Lung (tissue), 12 donors: Measurements from ENCODE around the gene TOM1L2. TPM values are rescaled to one million over a fixed set of nuclear protein-coding genes. Genes with fewer than 3 reads are reported as not detected.
A peak's percentile ranks its signal among the peaks of the same experiment; 100 is the strongest.

Source experiments
- ATAC-seq: fragments of 200-7000 bp; cut with Tn5 transposase; one replicate; pipeline ENCODE4 v1.9.1; 2020; ENCODE audit warnings: moderate number of reproducible peaks; ENCODE audit not compliant: insufficient read depth, low FRiP score
- DNase-seq, 3 donors: peaks; one replicate each; pipeline ENCODE4 v3.0.0-alpha.2; 2013 to 2017
- H3K27ac ChIP-seq, 2 donors: one replicate each; pipeline ENCODE4 v1.5.1; 2013; ENCODE audit warnings: mild to moderate bottlenecking in 2 of 2, moderate library complexity in 2 of 2, control low read depth in 1 of 2, inconsistent platforms in 1 of 2, low read depth in 1 of 2, low read length in 1 of 2
- H3K27me3 ChIP-seq, 3 donors: one replicate each; pipeline ENCODE4 v1.5.1; 2013; ENCODE audit warnings: low read length in 2 of 3; ENCODE audit not compliant: control insufficient read depth in 3 of 3, insufficient read depth in 3 of 3
- H3K36me3 ChIP-seq, 4 donors: one replicate each; pipeline ENCODE4 v1.5.1; 2013; ENCODE audit warnings: low read length in 4 of 4, mild to moderate bottlenecking in 1 of 4, moderate library complexity in 1 of 4; ENCODE audit not compliant: control insufficient read depth in 4 of 4, insufficient read depth in 4 of 4
- H3K4me1 ChIP-seq, 5 donors: one replicate each; pipeline ENCODE4 v1.5.1; 2013; ENCODE audit warnings: low read length in 5 of 5, mild to moderate bottlenecking in 2 of 5, moderate library complexity in 1 of 5; ENCODE audit not compliant: control insufficient read depth in 5 of 5, insufficient read depth in 5 of 5
- H3K4me3 ChIP-seq: one replicate; pipeline ENCODE4 v1.5.1; 2013; ENCODE audit warnings: mild to moderate bottlenecking, control low read depth, moderate library complexity
- H3K9ac ChIP-seq, 2 donors: one replicate each; pipeline ENCODE4 v1.5.1; 2013; ENCODE audit warnings: low read length in 2 of 2, control low read depth in 1 of 2; ENCODE audit not compliant: insufficient read depth in 1 of 2
- H3K9me3 ChIP-seq, 4 donors: one replicate each; pipeline ENCODE4 v1.5.1; 2013; ENCODE audit warnings: low read length in 3 of 4, mild to moderate bottlenecking in 1 of 4, moderate library complexity in 1 of 4; ENCODE audit not compliant: control insufficient read depth in 4 of 4, insufficient read depth in 3 of 4
- CTCF ChIP-seq: IDR thresholded peaks from 2 replicates; pipeline ENCODE4 v1.5.1; 2012; ENCODE audit warnings: mild to moderate bottlenecking; ENCODE audit errors: control extremely low read depth, extremely low read depth
- WGBS, 2 donors: extraction: QIAGEN DNeasy Blood & Tissue Kit; methylation state at CpG; one replicate each; pipeline ENCODE4 v1.1.7; 2013; 5-methylcytosine and 5-hydroxymethylcytosine counted together
- polyA plus RNA-seq, 2 donors: library from polyadenylated mRNA; stranded (reverse); fragments of 200-250 nt; gene quantifications; one replicate each; pipeline ENCODE4 v1.2.1, GENCODE V29; 2013
- total RNA-seq, 2 donors: library from RNA; depleted of rRNA in 1 of 2; stranded (reverse); fragments of >200 nt in 1 of 2; gene quantifications; one replicate each; pipeline ENCODE4 v1.2.1, GENCODE V29; 2014 to 2021
- donor health status: control.
- donor health status: control.
- donor health status: Bipolar disorder and iron deficiency.
- donor health status: healthy.
- donor health status: DM: yes; HTN: yes; CAD: no.

Gene TOM1L2
- total and polyA plus RNA-seq, 4 donors = 21.5 to 56.5 (median 35.8) TPM

GRCh38 chr17:17994271-17995069 is 22.3 kb upstream of the TOM1L2 start:
- no peak for TF ChIP-seq CTCF

GRCh38 chr17:17993852-17994251 is 21.7 kb upstream of the TOM1L2 start:
- no peaks in the 10 kb centered on the region for H3K9me3 ChIP-seq
- no peak overlapping the region for H3K27ac ChIP-seq
- H3K4me3 ChIP-seq = no peak overlapping the region
- no peak overlapping the region for H3K9ac ChIP-seq
- 95 to 96% methylated on average over 12 of the region's 12 CpGs for WGBS, 2 donors
- H3K36me3 ChIP-seq = peaks cover 0 to 2% (median 0%) of the 10 kb centered on the region in 4 donors
- no peak for ATAC-seq
- DNase-seq = no peak
- no peaks in the 10 kb centered on the region for H3K4me1 ChIP-seq
- H3K27me3 ChIP-seq = no peaks in the 10 kb centered on the region
- TF ChIP-seq CTCF = no peak

More at GRCh38 chr17:17994271-17995069, 22.3 kb upstream of the TOM1L2 start:
- no peaks in the 10 kb centered on the region for H3K27me3 ChIP-seq
- no peak overlapping the region for H3K4me3 ChIP-seq
- peaks cover 0 to 2% (median 0%) of the 10 kb centered on the region in 4 donors for H3K36me3 ChIP-seq
- no peak overlapping the region for H3K27ac ChIP-seq
- H3K9me3 ChIP-seq = no peaks in the 10 kb centered on the region
- H3K4me1 ChIP-seq = no peaks in the 10 kb centered on the region
- ATAC-seq (no peak), DNase-seq (peak in 1 of 3 donors; percentile 25)
- H3K9ac ChIP-seq = no peak overlapping the region
- 68 to 70% methylated on average over 18 of the region's 18 CpGs for WGBS, 2 donors

GRCh38 chr17:17993366-17993765 is 21.2 kb upstream of the TOM1L2 start:
- Histone ChIP-seq H3K27ac (no peak overlapping the region), H3K36me3 (peaks cover 0 to 4% (median 0%) of the 10 kb centered on the region in 4 donors), H3K4me3 (no peak overlapping the region), H3K27me3 (no peaks in the 10 kb centered on the region), H3K9ac (no peak overlapping the region), H3K4me1 (no peaks in the 10 kb centered on the region), H3K9me3 (no peaks in the 10 kb centered on the region)
- no peak for TF ChIP-seq CTCF
- WGBS, 2 donors = 96 to 99% methylated on average over 2 of the region's 2 CpGs
- DNase-seq (no peak), ATAC-seq (no peak)
